GM18909 (cell line): ENCODE results near the gene FBXO21.
"Not testable (repeated sequence)": the region's sequence is repeated elsewhere in the genome, so short reads cannot be mapped to it uniquely, and the experiment has no call there.

Experiments
- ATAC-seq: cut with Tn5 transposase; IDR thresholded peaks from one replicate; pipeline ENCODE4 v1.9.1; 2021; ENCODE audit warnings: mild to moderate bottlenecking; ENCODE audit not compliant: unreplicated experiment, poor library complexity

Gene FBXO21

DNA sequence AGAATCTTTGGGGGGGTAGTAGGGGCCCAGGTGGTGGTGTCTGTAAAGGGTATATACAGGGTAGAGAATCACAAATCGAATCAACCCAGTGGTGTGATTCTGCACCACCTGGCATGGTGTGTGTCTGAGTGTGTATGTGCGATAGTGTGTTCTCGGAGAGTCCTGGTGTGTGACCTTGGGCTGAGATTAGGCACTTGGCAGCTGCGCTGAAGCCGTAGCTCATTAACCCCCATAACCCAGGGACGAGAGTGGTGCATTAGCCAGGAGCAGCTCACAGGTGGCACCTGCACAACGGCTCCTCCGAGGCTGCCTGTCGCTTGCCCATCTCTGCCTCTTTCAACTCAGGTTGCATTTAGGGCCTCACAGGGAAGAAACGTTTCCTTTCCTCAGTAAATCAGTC is 75.5 kb downstream of the FBXO21 start:
- no peak for ATAC-seq

DNA sequence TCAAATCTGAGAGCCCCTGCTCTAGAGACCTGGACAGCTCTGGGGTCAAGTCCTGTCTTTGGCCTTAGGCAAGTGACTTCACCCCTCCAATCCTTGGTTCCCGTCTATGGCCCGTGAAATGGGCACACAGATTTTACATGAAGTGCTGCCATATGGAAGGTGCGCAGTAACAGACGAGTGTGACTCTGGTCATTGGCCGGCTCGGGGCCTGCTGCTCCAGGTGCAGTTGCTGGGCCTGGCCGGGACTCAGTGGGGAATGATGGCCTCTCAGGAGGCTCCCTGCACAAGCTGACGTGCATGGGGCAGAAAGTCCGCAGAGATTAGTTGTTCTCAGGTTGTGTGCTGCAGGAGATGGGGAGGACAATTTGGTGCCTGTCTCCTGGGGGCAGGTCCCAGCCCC is 77.0 kb downstream of the FBXO21 start:
- ATAC-seq, result no peak

DNA sequence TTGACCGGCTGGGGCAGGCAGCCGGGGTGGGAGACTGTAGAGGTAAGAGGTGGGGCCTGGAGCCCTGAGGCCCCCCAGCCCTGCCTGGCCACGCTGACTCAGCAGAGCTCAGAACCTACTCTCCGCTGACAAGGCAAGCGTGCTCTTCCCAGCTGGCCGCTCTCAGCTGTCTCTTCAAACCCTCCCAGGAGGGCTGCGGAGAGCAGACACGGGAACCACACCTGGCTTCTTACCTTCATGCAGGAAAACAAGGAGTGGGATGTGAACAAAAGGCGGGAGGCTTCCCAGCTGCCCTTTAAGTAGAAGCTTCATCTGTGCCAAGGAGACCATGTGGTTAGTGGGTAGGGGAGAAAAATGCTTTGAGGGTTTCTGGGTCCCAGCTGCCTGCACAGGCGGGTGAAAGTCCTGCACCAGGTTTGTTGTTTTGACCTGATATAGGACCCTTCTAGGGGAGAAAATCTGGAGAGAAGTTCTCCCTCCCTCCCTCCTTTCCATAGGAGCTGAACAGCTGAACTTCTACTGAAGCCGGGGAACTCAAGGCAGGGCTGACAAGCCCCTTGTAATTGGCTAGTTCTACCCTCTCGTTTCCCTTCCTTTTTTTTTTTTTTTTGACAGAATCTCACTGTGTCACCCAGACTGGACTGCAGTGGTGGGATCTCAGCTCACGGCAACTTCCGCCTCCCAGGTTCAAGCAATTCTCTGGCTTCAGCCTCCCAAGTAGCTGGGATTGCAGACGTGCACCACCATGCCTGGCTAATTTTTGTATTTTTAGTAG is 78.3 kb downstream of the FBXO21 start:
- no peak for ATAC-seq

DNA sequence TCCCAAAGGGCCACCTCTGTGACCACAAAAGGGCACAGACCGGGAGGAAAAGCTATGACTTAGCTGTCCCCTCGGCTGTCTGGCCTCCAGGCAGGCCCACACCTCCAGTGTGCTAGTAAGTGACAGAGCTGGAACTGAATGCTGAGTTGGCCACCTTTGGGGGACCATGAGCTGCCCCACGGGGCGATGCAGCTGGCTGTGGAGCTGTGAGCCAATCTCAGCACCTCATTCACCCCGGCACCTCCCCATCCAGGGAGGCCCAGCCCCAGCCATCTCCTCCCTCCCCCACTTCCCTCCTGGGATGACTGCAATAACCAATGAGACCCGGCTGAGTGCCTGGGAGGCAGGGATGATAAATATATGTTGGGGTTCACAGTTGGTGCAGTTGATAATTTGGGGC is 78.9 kb downstream of the FBXO21 start:
- ATAC-seq, result no peak

DNA sequence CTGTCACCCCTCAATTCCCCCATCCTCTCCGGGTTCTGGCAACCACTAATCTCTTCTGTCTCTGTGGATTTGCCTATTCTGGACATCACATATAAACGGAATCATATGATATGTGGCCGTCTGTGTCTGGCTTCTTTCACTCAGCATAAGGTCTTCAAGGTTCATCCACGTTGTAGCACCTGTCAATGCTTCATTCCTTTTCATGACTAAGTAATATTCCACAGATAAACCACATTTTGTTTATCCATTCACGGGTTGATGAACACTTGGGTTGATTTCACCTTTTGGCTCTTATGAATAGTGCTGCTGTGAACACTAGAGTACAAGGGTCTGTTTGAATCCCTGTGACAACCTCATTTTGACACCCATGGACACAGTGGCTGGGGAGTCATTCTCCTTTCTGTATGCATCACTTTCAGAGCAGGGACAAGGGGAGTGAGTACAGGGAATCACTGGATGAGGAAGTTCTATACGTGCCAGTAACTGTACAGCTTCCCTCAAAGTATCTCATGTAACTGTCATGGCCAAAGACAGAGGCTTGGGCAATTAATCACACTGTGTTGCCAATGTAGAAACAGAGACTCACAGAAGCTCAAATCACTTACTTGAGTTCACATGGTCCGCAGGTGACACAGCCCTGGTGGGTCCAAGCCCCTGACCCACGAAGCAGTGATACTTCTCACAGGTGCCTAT is 80.2 kb downstream of the FBXO21 start:
- no peak for ATAC-seq

DNA sequence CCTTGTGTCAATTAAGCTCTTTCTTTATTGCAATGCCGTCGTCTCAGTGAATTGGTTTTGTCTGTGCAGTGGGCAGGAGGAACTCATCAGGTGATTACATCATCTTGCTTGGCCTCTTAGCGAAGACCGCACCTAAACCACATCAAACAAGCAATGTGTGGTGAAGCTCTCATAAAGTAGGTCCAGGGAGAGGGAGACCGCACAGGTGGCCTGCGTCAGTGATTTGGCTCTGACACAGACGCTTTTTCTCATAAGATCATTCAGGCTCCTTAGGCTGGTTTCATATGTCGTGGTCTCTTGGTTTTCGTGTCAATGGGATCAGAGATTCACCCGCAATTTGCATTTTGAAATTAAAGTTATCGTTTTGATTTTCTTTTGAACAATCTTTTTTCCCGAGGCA is 84.4 kb downstream of the FBXO21 start:
- ATAC-seq, result no peak

DNA sequence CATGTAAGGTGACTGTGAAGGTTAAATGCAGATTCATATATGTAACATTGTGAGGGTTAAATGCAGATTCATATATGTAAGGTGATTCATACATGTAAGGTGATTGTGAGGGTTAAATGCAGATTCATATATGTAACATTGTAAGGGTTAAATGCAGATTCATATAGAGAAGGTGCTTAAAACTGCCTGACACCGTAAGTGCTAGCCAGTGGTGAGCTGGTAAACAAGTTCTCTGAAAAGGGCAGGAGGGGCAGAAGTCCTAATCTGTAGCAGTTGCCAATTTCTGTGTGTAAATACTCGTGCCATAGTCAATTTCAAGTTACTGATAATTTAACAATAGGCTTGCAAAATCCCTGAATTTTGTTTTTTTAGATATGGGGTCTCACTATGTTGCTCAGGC is 86.3 kb downstream of the FBXO21 start:
- not testable (repeated sequence) for ATAC-seq

DNA sequence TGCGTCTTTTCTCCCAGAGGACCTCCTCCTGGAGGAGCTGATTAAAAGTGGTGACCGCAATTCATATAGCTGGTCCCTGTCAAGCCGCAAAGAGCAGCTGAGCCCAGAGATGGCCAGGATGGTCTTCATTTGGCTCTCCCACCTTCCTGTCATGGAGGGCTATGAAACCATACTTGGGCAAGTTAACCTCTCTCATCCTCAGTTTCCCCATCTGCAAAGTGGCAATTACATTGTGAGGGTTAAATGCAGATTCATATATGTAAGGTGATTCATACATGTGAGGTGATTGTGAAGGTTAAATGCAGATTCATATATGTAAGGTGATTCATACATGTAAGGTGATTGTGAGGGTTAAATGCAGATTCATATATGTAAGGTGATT is 87.5 kb downstream of the FBXO21 start:
- no peak for ATAC-seq

DNA sequence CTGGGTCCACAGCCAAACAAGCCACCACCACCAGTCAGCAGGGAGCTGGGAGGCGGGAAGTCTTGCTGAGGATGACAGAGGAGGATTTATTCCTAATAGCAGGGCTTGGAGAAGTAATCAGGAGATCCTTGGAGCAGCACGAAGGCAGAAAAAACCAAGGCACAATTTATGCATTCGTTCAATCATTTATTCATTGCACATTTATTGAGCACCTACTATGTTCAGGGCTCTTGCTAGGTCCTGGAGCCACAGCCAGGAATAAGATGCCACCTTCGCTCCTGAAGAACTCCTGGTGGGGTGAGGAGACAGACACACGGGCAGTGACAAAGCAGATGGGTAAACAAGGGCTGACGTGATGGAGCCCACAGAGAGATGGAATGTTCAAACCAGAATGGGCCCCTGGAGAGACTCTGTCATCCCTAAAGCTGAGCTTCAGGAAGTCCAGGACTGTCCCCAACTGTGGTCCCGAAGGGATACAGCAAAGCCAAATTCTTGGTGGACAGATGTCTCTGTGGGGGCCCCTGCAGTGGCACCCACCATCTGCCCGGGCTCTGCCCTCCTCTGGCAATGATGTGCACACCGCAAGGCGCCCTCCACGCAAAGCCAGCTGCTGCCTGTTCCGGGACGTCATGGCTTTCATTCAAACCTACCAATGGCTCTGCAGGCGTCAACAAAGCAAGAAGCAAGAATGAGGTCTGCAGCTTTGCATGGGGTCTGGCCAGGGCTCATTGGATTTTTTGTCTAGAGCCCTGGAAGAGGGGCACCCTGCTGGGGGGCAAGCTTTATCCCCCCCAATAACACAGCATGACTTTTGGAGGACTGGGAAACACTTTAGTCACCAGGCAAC is 88.1 kb downstream of the FBXO21 start:
- no peak for ATAC-seq

DNA sequence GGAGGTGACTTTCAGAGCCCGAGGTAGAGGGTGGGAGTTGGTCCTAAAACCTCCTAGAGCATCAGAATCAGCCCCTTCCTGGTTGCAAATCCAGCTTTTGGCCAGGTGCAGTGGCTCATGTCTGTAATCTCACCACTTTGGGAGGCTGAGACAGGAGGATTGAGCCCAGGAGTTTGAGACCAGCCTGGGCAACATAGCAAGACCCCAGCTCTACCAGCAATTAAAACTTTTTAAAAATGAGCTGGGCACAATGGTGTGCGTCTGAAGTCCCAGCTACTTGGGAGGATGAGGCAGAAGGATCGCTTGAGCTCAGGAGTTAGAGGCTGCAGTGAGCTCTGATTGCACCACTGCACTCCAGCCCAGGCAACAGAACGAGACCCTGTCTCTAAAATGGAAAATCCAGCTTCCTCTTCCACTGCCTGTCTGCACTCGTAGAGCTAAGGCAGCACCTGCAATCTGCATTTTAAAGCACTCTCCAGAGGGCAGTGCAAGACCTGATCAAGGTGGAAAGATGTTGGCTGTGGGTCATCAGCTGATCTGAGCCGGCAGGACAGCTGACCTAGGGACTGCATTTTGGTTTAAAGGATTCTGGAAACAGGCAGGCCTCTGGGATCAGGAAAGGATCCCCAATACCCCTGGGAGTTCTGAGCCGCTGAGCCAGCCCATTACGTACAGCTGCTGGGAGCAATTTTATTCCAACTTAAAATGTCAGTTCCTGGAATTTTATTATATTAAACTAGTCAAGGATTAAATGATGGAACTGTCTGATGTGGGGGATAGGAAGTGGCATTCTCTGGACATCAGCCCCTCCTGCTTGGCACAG is 89.2 kb downstream of the FBXO21 start:
- no peak for ATAC-seq

DNA sequence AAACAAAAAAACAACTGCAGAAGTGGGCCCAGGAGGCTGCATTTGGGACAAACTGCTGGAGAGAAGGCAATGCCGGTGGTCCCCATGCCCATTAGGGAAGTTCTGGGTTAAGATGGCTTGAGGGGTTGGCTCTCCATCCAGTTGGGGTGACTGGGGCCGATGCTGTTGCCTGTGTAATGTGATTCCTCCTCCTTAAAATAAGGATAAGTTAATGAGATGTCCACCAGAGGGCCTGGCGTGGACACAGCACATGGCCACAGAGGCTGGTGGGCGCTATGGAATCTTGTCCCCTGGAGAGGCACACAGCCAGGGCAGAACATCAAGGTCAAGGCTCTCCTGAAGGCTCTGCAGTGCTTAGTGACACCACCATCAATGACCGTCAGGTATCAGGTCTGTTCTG is 90.0 kb downstream of the FBXO21 start:
- ATAC-seq, result no peak

DNA sequence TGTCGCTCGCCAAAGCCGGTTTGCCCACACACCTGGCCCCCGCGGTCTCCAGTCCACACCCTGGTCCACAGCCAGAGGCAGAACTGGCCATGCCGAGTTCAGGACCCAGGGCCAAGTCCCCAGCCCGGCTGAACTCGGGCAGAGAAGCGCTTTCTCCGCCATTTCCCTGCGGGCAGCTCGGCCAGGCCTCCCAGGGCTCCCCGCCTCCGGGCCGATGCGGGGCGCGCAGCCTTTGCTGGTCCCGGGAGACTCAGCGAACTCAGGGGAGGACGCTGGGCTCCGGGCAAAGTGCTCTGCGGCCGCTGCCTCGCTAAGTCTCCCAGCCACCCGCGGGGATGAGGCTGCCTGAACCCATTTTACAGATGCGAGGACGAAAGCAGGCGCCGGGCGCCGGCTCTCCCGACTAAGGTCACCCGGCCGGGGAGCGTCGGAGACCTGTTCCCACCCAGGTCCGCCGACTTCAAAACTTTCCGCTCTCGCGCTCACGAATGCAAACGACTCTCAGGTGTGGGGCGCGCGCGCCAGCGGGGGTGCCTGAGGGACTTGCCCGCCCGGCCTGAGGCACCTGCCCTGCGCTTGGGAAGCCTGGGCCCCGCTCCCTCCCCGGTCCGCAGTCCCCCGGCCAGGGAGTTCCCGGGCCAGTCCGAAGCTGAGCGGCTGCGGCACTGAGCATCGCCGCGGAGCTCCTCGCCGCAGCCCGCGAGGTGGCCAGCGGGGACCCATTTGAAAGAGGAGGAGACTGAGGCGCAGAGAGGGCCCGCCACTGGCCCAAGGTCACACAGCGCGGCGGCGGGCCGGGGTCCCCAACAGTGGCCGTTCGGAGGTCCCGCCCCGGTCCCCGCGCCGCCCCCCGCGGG is 91.7 kb downstream of the FBXO21 start:
- peak; percentile 45 for ATAC-seq

DNA sequence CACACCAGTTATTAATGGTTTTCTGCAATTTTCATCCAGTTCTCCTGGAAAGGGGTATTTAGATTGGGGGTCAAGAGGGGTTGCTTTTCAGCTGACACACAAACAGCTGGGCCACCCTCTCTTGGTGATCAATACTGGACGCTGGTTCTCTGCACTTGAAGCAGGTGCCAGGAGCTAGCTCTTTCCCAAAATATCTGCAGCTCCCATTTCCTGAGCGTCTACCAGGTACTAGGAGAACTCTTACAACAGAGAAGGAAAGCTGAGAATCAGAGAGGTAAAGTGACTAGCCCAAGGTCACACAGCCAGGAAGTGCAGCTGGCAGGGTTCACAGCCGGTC is 92.3 kb downstream of the FBXO21 start:
- ATAC-seq, result no peak

DNA sequence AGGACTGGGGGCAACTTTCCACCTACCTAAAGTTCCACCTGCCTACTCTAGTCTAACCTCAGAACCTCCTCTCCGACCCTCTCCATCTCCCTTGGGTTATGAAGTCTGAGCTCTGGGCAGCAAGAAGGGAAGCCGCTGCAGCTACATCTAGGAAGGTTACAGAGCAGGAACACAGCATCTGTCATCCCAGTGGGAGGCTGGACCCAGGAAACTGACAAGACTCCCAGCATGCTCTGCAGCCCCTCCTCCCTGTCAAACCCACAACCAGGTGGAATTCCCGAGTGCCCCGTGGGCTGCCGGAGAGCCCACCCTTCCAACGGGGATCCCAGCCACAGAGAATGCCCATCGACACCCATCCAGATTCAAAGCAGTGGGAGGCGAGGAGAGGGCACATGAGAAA is 93.1 kb downstream of the FBXO21 start:
- ATAC-seq, result no peak

DNA sequence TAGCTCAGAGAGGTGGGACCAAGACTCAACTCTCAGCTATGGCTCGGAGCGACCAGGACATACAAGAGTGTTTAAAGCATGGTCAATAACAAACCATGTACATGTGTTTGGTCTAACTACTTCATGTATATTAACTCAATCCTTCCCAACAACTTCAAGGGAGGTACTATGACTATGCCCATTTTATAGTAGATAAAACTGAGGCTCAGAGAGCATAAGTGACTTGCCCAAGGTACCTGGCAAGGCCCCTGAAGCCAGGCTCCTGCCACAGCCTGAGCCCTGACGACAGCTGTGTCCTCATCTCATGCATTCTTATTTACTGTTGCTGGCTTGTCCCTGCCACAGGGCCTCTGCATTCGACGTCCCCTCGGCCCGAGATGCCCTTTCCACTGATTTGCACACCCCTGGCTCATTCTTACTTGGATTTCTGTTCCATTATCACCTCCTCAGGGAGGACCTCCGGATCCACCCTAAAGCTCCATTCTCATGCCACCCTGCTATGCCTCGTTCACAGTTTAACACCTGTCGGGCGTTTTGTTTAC is 93.7 kb downstream of the FBXO21 start:
- ATAC-seq, result no peak

DNA sequence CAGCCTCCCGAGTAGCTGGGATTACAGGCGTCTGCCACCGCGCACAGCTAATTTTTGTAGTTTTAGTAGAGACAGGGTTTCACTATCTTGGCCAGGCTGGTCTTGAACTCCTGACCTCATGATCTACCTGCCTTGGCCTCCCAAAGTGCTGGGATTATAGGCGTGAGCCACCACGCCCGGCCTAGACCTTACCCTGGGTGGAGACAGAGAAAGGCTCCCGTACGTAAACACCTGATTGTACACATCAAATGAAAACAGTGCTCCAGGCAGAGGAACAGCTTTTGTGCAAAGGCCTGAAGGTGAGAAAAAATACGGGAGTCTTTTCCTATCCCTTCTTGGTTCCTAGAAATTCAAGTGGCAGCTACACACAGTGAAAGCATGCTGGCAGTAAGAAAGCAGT is 95.1 kb downstream of the FBXO21 start:
- ATAC-seq, result not testable (repeated sequence)

DNA sequence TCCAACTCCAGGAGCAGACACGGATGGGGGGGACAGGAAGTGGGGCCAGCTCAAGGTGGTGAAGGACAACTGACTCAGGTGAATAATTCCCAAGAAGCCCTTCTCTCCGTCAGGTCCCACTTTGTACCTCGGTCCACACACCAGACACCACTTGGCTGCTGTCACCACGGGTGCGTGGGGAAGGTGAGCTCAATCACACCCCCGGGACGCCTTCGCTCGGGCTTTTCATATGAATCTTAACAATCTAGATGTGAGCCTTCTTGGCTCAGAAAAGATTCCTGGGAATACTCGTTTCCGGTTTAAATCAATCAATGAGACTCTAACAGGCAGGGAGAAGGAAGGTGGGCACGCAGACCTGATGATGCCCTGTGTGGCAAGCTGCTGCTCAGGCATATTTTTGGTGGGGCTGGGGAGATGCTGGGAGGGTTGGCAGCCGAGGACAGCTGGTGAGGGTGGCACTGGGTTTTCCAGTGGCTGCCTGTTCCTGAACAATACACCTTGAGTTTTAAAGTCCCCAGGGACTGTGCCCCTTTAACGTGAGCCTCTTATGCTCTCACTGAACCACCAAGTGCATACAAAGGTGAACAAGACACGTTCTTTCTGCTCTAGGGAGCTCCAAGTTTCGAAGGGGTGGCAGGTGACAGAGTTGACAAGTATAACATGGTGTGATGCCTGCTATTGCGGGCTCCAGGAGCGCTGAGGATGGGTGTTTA is 96.2 kb downstream of the FBXO21 start:
- ATAC-seq, result no peak

DNA sequence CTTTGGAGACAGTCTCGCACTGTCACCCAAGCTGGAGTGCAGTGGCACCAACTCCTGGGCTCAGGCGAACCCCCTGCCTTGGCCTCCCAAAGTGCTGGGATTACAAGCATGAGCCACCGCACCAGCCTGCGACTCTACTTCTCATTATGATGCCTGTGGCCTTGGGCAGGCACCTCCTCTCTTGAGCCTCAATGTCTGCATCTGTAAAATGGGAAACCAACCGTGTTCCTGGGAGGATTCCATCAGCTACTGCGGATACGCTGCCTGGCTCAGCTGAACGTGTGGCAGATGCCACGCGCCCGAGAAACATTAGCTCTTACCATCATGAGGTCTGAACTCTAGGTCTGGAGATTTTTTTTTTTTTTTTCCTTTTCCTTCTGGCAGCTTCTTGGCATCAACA is 96.8 kb downstream of the FBXO21 start:
- ATAC-seq, result no peak

DNA sequence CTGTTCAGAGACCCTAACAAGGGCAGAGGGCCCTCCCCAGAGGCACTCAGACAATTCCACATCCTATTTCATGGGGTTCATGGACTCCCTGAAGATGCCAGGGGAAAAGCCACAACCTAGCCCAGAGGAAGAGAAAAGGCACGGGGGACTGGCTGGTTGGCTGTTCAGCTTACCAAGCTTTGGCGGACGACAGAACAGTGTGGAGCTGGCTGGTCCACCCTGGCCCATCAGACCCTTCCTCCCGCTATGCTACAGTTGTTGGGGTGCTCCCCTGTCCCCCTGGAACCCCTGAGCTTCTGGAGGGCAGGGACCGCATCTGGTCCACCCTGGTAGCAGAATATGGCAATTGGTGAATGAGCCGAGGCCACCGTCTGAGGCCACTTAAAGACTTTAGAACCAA is 97.4 kb downstream of the FBXO21 start:
- no peak for ATAC-seq
